Endothelial cell of hepatic sinusoid (primary cell): ENCODE data around the gene ABL1.

Source experiments
- in situ Hi-C: cut with HindIII; loops from 2 replicates; pipeline ENCODE4 v1.10.0; 2017; ENCODE audit warnings: low sequenced_read_pairs

ABL1 gene

GRCh38 chr9:130927995-130928900 lies 93.2 kb downstream of the ABL1 start:
- in situ Hi-C loops: no loop called here

- in situ Hi-C loops: no loop called here
Measured at GRCh38 chr9:130929571-130930038, 94.6 kb downstream of the ABL1 start.

- in situ Hi-C loops: no loop called here
Measured at GRCh38 chr9:130930132-130930803, 95.2 kb downstream of the ABL1 start.

GRCh38 chr9:130930804-130931349 lies 95.8 kb downstream of the ABL1 start:
- in situ Hi-C loops: no loop called here

GRCh38 chr9:130931508-130932254 lies 96.6 kb downstream of the ABL1 start:
- in situ Hi-C loops: no loop called here

GRCh38 chr9:130932255-130933079 lies 97.4 kb downstream of the ABL1 start:
- in situ Hi-C loops: no loop called here

GRCh38 chr9:130933114-130934046 lies 98.3 kb downstream of the ABL1 start:
- in situ Hi-C loops: no loop called here

- in situ Hi-C loops: no loop called here
Measured at GRCh38 chr9:130934246-130934645, 99.2 kb downstream of the ABL1 start.

GRCh38 chr9:130934702-130935647 lies 99.9 kb downstream of the ABL1 start:
- in situ Hi-C loops: no loop called here

GRCh38 chr9:130935648-130936271 lies 100.7 kb downstream of the ABL1 start:
- in situ Hi-C loops: no loop called here

GRCh38 chr9:130936285-130937117 lies 101.4 kb downstream of the ABL1 start:
- in situ Hi-C loops: no loop called here
